Hepatocyte (in vitro differentiated cells): ENCODE data around the gene STN1.

Experiments
- CTCF ChIP-seq: fragments of 200-600 bp; sonication (generic); IDR thresholded peaks from 2 replicates; pipeline ENCODE4 v1.5.1; 2016; ENCODE audit warnings: antibody characterized with exemption, mild to moderate bottlenecking; ENCODE audit not compliant: poor library complexity
- EZH2 ChIP-seq: fragments of 200-600 bp; sonication (generic); IDR thresholded peaks from 2 replicates; pipeline ENCODE4 v1.6.1; 2016; ENCODE audit warnings: antibody characterized with exemption, mild to moderate bottlenecking, borderline replicate concordance
- EZH2phosphoT487 ChIP-seq: fragments of 200-600 bp; sonication (generic); IDR thresholded peaks from one replicate; pipeline ENCODE4 v1.6.1; 2018; ENCODE audit warnings: antibody characterized with exemption, mild to moderate bottlenecking, low read depth, moderate library complexity; ENCODE audit not compliant: unreplicated experiment, severe bottlenecking

GRCh38 chr10:103930449-103930848 is 12.5 kb upstream of the STN1 start:
- no peak for TF ChIP-seq CTCF
- TF ChIP-seq EZH2: no peak
- no peak for TF ChIP-seq EZH2phosphoT487
